ENCODE measurements around the gene CCL1.

DNA sequence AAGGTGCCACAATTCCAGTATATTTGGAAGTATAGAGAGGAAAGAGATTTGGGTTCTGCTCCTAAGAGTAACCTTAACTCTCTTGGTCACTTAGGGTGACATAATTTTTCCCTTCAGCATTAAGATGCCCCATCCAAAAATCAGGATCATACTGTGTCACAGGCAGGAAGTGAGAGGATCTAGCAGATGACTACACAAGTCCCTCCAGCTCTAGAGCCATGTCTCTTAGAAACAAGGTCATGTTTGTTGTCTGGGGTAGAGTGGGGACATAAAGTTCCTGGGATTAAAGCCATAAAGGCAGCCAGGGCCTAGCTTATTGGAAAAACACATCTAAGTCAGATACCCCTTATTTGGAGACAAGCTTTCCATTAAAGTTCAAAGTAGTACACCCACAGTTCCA is 41.1 kb downstream of the CCL1 start:
- TF ChIP-seq, protein P1, sequence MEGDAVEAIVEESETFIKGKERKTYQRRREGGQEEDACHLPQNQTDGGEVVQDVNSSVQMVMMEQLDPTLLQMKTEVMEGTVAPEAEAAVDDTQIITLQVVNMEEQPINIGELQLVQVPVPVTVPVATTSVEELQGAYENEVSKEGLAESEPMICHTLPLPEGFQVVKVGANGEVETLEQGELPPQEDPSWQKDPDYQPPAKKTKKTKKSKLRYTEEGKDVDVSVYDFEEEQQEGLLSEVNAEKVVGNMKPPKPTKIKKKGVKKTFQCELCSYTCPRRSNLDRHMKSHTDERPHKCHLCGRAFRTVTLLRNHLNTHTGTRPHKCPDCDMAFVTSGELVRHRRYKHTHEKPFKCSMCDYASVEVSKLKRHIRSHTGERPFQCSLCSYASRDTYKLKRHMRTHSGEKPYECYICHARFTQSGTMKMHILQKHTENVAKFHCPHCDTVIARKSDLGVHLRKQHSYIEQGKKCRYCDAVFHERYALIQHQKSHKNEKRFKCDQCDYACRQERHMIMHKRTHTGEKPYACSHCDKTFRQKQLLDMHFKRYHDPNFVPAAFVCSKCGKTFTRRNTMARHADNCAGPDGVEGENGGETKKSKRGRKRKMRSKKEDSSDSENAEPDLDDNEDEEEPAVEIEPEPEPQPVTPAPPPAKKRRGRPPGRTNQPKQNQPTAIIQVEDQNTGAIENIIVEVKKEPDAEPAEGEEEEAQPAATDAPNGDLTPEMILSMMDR (conservative IDR thresholded peaks at IDR 0.05; ENCODE audit: low read depth, low read length) = no peak
- no peak for TF ChIP-seq SMC3 (IDR thresholded peaks at IDR 0.05; ENCODE audit: low read depth, low read length)
- no peak for TF ChIP-seq POLR2A (IDR thresholded peaks at IDR 0.05; ENCODE audit: low read depth, low read length)
- no peak for TF ChIP-seq BHLHE40 (IDR thresholded peaks at IDR 0.05; ENCODE audit: low read depth, low read length)
- no peak for TF ChIP-seq MXI1 (IDR thresholded peaks at IDR 0.05; ENCODE audit: borderline replicate concordance, low read depth, low read length)
- TF ChIP-seq, protein P2, sequence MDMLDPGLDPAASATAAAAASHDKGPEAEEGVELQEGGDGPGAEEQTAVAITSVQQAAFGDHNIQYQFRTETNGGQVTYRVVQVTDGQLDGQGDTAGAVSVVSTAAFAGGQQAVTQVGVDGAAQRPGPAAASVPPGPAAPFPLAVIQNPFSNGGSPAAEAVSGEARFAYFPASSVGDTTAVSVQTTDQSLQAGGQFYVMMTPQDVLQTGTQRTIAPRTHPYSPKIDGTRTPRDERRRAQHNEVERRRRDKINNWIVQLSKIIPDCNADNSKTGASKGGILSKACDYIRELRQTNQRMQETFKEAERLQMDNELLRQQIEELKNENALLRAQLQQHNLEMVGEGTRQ (IDR thresholded peaks at IDR 0.05; ENCODE audit: low read depth, low read length) = no peak
- TF ChIP-seq FOS (IDR thresholded peaks at IDR 0.05; ENCODE audit: low read depth, low read length) = no peak
- TF ChIP-seq, protein P3, sequence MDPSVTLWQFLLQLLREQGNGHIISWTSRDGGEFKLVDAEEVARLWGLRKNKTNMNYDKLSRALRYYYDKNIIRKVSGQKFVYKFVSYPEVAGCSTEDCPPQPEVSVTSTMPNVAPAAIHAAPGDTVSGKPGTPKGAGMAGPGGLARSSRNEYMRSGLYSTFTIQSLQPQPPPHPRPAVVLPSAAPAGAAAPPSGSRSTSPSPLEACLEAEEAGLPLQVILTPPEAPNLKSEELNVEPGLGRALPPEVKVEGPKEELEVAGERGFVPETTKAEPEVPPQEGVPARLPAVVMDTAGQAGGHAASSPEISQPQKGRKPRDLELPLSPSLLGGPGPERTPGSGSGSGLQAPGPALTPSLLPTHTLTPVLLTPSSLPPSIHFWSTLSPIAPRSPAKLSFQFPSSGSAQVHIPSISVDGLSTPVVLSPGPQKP (IDR thresholded peaks at IDR 0.05; ENCODE audit: borderline replicate concordance, low read depth, low read length) = no peak
- TF ChIP-seq CEBPB (IDR thresholded peaks at IDR 0.05; ENCODE audit: low read depth, low read length) = no peak
- no peak for TF ChIP-seq RCOR1 (IDR thresholded peaks at IDR 0.05; ENCODE audit: insufficient replicate concordance, low read length)
- TF ChIP-seq RAD21 (IDR thresholded peaks at IDR 0.05; ENCODE audit: low read length) = no peak

All from IMR-90 (cell line).